HG02588 (cell line): ENCODE data around the gene USP22.

Source experiments
- ATAC-seq: cut with Tn5 transposase; IDR thresholded peaks from one replicate; pipeline ENCODE4 v1.9.1; 2021; ENCODE audit warnings: mild to moderate bottlenecking, moderate library complexity; ENCODE audit not compliant: unreplicated experiment

The USP22 gene

GRCh38 chr17:21049457-21049856, 6.6 kb upstream of the USP22 start:
- ATAC-seq, result no peak

- no peak for ATAC-seq
Observed at GRCh38 chr17:21046216-21046615, 3.4 kb upstream of the USP22 start.

GRCh38 chr17:21044971-21045370, 2.2 kb upstream of the USP22 start:
- no peak for ATAC-seq

- peak; percentile 83 for ATAC-seq
Observed at GRCh38 chr17:21043296-21044232, 753 bp upstream of the USP22 start.

- ATAC-seq, result peak; percentile 23
Observed at GRCh38 chr17:21041741-21042457, 912 bp downstream of the USP22 start.

GRCh38 chr17:21039839-21040575, 2.8 kb downstream of the USP22 start:
- no peak for ATAC-seq

GRCh38 chr17:21037117-21037803, 5.6 kb downstream of the USP22 start:
- no peak for ATAC-seq

- no peak for ATAC-seq
Observed at GRCh38 chr17:21036361-21036881, 6.4 kb downstream of the USP22 start.

- no peak for ATAC-seq
Observed at GRCh38 chr17:21035406-21035805, 7.4 kb downstream of the USP22 start.

- peak; percentile 56 for ATAC-seq
Observed at GRCh38 chr17:21034340-21035235, 8.2 kb downstream of the USP22 start.

- ATAC-seq, result no peak
Observed at GRCh38 chr17:21033350-21033749, 9.5 kb downstream of the USP22 start.

GRCh38 chr17:21031756-21032396, 10.9 kb downstream of the USP22 start:
- no peak for ATAC-seq

- no peak for ATAC-seq
Observed at GRCh38 chr17:21030375-21030774, 12.4 kb downstream of the USP22 start.

- no peak for ATAC-seq
Observed at GRCh38 chr17:21029515-21029914, 13.3 kb downstream of the USP22 start.

GRCh38 chr17:21029036-21029435, 13.8 kb downstream of the USP22 start:
- no peak for ATAC-seq

- no peak for ATAC-seq
Observed at GRCh38 chr17:21028192-21028591, 14.6 kb downstream of the USP22 start.

- no peak for ATAC-seq
Observed at GRCh38 chr17:21027031-21027430, 15.8 kb downstream of the USP22 start.

- ATAC-seq, result no peak
Observed at GRCh38 chr17:21025451-21025850, 17.4 kb downstream of the USP22 start.

GRCh38 chr17:21024024-21024423, 18.8 kb downstream of the USP22 start:
- no peak for ATAC-seq
